Vagina (tissue), 2 donors: ENCODE results near the gene SORCS2.

Source experiments
- CTCF ChIP-seq, 3 experiments: fragments of 450-650 bp in 2 of 3; fragments of 200-600 bp in 1 of 3; sonication (generic) in 1 of 3; IDR thresholded peaks; one replicate each; pipeline ENCODE4 v1.5.1; 2017 to 2019; ENCODE audit warnings: antibody characterized with exemption in 3 of 3, mild to moderate bottlenecking in 2 of 3, moderate library complexity in 2 of 3
- POLR2A ChIP-seq, 2 donors: fragments of 450-650 bp; IDR thresholded peaks; one replicate each; pipeline ENCODE4 v1.6.1; 2017; ENCODE audit warnings: antibody characterized with exemption in 2 of 2, mild to moderate bottlenecking in 2 of 2, moderate library complexity in 2 of 2
- POLR2AphosphoS5 ChIP-seq, 2 donors: sonication (generic); formaldehyde crosslinking; IDR thresholded peaks; one replicate each; pipeline ENCODE4 v1.9.0; 2017; ENCODE audit warnings: antibody characterized with exemption in 2 of 2, mild to moderate bottlenecking in 2 of 2, low read depth in 1 of 2; ENCODE audit not compliant: insufficient read depth in 1 of 2

- TF ChIP-seq CTCF (IDR thresholded peaks at IDR 0.05) (no peak), POLR2AphosphoS5 (IDR thresholded peaks at IDR 0.05; ENCODE audit: insufficient read depth in 1 of 2, low read depth in 1 of 2) (no peak), POLR2A (IDR thresholded peaks at IDR 0.05) (no peak)
These were observed 443.8 kb downstream of the SORCS2 start for GRCh38 chr4:7636240-7636508.
